Stimulated activated CD8-positive, alpha-beta memory T cell treated with anti-CD3 and anti-CD28 coated beads, Interleukin-7, amount 100 ng/mL, for 1 hour (primary cell): ENCODE results near the gene SDCBP2.

ENCODE experiments used
- DNase-seq, 2 donors: peaks; one replicate each; pipeline ENCODE4 v3.0.0-alpha.2; 2020; ENCODE audit warnings: low read depth in 2 of 2

SDCBP2 gene

DNA sequence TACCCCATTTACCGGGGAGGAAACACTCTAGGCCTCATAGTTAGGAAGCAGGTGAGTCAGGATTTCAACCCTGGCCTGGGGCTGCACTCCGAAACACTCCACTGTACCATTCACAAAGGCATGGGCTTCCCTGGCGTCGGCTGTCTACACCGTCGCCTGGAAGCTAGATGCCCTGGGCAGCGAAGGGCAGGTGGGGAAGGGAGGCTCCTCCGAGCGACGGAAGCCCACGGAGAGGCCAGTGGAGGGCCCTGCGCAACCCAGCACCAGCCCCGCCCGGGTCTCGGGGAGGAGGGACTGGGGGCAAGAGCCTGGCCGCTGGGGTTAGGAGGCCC, 16.1 kb downstream of the SDCBP2 start:
- no peak for DNase-seq

DNA sequence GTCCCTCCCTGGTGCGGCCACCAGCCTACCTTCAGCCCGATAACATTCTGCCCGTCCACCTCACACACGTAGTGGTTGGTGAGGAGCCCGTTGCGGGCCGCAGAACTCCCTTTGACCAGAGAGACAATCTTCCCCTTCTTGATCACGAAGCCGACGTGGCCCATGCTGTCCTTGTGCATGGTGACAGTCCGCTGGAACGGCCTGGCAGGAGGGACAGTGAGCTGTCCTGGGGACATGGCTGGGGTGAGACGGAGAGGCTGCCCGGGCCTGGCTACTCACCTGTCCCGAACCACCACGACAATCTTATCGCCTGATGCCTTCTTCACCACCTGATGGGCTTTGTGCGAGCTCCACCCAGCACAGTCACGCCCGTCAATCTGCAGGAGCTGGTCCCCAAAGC, 16.6 kb downstream of the SDCBP2 start:
- no peak for DNase-seq

DNA sequence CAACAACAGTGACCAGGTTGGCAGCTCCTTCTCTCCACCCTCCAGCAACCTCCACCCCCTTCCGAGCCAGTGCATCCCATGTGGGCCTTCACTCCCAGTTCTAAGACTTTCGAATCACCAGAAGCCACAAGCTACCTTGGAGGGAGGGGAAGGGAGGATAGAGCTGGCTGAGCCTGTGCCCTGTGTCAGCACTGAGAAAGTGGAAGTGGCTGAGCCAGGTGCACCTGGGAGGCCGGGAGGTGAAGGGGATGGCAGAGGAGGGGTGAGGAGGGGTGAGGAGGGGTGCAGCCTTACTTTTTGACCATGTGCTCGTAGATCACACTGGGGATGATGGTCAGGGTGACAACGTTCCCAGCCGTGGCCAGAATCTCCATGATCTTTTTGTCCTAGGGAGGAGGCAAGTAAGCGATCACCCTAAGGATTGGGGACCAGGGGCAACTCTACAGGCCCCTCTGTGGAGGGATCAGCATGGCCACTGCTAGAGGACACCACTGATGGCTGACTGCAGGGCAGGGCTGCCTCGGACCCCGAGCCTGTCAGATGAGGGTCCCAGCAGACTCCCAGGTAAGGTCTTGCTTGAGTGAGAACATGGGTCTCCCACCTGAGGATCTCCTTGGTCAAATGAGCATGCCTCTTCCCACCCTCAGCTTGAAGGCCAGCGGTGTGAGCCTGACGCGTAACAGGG, 18.3 kb downstream of the SDCBP2 start:
- DNase-seq: no peak

DNA sequence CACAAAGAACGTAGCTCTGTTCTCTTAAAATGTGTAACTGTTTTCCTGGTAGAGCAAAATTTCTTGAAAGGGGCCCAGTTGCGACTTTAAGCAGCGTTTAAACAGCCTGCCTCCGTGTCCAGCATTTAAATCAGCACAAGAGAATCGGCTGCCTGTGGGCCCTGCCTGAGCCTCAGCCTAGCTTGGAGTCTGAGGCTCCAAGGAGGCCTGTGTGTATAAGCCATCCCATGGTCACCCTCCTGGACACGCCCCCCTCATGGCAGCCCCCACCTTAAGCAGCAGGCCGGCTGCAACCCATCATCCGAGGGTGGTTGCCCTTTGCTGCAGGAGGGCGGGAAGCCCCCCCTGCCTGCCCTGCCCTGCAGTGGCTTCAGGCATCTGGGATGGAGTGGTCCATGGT, 18.9 kb downstream of the SDCBP2 start:
- DNase-seq: no peak

DNA sequence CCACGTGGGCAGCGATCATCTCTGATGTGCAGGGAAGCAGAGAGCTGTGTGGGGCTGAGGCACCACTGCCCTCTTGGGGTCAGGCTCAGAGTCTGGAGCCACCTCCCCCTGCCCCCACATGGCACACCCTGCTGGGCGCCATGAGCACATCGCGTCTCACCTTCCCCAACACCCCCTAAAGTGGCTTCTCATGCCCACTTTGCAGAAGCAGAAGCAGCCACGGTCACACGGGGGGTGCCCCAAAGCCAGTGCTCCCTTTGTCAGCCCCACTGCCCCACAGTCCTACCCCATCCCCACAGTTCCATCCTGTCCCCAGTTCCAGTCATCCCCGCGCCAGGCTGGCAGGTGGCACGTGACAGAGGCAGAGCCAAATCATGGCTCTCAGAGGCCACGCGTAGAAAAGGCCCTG, 19.5 kb downstream of the SDCBP2 start:
- no peak for DNase-seq

DNA sequence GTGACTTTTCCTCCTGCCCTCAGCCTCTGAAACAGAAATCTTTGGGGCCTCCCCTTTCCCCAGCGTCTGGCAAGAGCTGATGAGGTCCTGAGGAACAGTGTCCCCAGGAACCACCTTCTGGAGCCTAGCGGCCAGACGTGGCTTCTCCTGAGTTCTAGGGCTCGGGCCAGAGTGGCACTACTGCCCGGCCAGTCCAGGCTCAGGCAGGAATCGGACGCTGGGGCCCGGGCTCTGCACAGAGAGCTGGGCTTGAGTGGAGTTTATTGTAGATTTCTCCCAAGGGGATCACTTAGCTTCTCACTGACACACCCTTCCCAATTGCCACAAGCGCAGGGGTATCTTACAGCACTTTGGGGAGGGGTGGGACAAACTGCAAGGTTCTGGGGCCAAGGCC, 20.2 kb downstream of the SDCBP2 start:
- DNase-seq: no peak

DNA sequence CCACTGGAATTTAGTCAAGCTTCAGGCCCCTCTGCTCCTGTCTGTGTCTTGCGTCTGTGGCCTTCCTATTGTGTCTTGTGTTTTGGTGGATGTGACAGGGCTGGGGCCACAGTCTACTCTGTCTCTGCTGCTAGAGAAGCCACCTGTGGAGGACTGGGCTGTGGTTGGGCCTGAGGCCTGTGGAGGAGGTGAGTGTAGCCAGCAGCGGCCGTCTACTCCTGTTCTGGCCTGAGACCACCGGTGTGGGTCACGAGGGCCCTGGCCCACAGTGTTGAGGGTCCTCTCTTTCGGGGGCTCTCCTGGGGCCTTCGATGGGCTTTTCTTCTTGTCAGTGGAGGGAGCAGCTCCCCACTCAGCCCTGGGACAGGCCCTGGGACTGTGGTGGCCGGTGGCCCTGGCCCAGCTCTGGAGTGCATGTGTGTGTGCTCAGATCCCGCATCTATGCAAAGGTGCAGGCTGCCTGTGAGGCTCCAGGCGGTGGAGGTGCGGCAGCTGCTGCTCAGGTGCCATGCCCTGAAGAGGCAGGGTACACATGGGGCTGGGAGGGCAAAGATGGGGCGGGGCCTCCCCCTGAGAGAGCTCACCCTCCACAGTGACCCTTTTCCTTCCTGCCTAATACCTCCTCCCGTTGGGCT, 20.8 kb downstream of the SDCBP2 start:
- DNase-seq: no peak

DNA sequence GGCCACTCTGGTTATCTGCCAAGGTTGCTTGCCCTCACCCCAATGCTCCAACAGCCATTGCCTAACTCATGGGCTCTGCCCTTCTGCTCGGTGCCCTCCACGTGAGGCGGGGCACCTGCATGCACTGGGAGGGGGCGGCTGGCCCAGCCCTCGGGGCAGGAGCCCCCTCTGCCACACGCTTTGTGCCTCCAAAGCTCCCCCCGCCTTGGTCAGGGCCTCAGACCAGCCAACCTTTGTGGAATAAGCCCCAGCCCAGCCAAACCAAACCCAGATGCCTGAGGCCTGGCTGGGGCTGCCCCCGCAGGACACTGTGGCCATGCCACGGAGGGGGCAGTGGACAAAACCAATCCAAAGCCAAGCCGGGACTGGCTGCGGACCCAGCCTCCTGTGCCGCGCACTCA, 21.4 kb downstream of the SDCBP2 start:
- DNase-seq: no peak

DNA sequence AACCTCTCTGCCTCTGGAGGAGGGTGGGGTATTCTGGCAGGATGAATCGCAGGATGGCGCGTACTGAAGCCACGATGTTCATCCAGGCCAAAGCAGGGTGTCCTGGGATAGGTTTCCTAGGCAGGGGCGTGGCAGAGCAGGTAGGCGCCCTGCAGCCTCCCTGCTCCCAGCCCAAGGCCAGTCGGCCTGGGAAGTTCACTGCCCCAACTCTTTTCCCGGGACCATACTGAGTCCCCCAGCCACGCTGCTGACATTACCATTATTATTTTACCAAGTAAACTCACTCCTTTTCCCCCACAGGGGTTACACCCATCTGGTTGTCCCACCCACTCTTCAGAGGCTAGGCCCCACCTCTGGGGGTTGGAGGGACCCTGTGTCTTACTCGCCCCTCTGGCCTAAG, 21.8 kb downstream of the SDCBP2 start:
- DNase-seq: no peak

DNA sequence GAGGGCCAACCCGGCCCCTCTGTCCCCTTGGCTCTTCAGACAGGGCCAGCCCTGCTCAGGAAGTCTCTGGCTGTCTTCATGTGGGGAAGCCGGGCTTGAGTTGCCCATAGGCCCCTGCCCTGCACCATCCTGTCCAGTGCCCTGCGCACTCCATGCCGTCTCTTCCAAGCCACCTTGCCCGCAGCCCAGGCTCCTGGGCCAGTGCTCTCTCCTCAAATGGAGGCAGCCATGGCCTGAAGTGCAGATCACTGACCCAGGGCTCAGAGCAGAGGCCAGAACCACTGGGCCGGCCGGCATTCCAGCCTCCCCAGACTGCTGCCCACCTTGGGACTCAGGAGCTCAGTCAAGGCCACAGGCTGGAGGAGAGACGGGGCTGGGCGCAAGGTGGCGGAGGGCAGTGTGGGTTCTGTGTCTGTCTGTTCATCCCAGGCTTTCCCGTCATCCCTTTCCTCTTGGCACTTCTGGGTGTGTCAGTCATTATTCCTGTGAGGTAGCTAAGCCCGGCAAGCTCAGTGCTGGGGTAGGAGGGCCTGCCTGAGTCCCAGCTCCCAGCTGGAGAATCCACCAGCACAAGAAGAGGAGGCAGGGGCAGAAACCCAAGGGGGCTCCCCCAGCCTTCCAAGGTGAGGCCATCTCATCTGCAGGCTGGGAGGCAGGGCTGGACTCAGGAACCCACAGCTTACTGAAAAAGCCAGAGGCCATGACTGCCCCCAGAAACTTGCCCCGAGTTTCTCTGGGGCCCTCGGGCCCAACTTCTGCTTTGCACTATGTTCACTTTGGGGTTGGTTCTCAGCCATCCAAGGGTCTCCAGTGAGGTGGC, 22.4 kb downstream of the SDCBP2 start:
- DNase-seq: no peak

DNA sequence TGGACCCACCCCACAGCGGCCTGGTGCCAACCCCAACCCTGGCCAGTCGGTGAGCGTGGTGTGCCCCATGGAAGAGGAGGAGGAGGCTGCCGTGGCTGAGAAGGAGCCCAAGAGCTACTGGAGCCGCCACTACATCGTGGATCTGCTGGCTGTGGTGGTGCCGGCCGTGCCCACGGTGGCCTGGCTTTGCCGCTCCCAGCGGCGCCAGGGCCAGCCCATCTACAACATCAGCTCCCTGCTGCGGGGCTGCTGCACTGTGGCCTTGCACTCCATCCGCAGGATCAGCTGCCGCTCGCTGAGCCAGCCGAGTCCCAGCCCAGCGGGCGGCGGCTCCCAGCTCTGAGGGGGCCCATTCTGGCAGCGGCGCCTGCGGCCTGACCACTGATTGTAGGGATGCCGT, 23.2 kb downstream of the SDCBP2 start:
- DNase-seq: no peak

DNA sequence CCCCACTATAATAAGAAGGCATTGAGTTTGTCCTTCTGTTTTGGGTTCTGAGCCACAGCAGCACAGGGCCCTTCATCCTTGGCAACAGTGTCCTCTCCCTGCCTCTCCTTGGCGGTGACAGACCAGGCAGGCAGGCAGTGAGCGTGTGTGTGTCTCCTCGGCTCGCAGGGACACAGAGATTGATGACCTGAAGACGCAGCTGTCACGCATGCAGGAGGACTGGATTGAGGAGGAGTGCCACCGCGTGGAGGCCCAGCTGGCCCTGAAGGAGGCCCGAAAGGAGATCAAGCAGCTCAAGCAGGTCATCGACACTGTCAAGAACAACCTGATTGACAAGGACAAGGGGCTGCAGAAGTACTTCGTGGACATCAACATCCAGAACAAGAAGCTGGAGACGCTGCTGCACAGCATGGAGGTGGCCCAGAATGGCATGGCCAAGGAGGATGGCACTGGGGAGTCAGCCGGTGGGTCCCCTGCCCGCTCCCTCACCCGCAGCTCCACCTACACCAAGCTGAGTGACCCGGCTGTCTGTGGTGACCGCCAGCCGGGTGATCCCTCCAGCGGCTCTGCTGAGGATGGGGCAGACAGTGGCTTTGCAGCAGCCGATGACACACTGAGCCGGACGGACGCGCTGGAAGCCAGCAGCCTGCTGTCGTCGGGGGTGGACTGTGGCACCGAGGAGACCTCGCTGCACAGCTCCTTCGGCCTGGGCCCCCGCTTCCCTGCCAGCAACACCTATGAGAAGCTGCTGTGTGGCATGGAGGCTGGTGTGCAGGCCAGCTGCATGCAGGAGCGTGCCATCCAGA, 24.0 kb downstream of the SDCBP2 start:
- no peak for DNase-seq

DNA sequence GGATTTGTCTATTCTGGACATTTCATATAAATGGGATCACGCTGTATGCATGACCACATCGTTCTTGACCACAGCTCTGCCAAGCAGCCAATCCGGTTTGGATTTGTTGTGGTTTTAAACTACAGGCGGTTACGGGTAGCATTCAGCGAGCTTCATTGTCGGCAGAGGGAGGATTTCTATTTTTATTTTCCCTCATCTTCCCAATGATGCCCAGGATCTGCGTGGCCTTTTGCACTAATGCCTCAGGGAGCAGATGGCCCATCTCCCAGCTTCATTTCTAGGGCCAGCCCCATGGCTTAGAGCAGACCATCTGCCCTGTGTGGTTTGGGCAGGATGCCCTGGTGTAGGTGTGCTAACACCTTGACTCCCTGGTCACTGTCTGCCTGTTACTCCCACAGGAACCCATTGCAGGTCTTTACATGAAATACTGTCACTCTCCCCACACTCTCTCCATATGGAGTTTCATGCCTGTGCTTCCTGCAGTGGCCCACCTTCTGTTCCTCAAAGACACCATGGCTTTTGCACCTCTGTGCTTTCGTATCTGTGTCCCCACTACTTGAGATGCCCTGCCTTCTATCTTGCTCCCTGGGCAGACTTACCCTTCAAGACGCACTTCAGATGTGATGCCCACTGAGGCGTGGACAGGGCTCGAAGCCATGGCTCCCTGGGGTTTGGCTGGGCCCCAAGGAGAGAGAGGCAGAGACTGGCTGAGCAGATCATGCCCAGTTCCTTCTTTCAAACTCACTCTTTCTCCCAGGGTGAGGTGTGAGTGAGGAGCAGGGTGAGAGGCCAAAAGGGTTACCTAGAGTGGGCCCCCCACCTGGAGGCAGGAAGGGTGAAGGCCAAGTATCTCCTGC, 26.0 kb downstream of the SDCBP2 start:
- no peak for DNase-seq

DNA sequence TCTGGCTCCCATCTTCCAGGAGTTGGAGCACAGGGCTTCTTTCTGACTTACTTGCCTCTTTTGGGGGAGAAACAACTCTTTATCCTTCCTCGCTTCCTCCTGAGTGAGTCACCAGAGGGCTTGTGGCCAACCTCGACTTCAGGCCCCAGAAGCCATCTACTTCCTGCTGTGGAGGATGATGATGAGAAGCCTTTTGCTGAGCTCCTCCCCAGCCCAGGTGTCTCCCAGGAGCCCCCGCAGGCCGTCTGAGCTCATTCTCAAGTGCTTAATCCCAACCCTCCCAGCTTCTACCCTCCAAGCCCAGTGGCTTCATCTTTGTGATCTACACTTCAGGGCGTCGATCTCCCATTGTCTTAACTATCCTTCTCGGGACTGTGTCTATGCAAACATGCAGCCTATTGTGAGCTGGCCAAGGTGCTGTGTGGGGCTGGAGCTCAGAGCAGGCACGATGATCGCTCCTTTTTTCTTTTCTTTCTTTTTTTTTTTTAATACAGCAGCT, 27.9 kb downstream of the SDCBP2 start:
- peak; percentile 7 to 32 for DNase-seq

DNA sequence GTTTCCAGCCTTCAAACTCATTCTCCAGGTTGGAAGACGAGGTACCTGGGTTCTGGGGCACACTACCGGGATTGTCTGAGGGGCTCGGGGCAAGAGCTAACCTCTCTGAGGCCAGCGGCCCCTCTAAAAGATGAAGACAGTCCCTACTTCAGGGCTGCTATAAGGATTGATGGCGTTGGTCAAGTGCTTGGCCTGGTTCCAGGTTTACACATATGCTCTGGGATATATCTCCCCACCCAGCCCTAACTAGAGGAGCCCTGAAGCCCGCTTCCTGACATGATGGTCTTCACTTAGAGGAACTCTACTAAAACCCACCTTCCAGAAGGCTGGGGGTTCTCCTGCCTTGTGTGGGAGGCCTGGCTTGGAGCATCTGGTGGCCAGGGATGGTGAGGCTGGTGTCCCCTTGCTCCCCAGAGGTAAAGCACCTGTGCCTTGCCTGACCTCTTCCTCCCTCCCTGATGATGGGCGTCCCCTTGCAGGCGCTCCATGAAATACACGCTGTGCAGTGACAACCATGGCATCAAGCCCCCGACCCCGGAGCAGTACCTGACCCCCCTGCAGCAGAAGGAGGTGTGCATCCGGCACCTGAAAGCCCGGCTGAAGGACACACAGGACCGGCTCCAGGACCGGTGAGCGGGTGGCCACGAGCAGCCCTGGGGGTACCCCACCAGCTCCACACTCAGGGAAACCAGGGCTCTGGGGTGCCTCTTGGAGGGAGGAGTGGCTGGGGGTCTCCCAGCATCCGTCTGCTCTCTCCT, 28.7 kb downstream of the SDCBP2 start:
- no peak for DNase-seq

DNA sequence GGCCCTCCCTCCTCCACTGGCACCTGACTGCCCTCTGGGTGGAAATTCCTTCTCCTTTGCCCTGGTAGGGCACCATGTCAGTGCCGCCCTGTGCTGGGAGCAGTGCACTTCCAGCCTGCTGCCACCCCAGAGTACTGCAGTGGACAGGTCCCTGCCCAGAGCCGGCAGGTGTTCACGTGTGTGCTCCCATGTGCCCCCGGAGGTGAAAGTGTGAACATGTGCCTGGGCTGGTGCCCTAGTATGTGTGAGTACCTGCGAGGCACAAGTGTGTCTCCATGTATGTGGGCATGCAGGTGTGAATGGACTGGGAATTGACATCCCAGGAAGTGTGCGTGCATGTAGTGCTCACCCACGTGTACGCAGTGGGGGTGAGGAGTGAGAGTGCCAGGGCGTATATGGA, 29.4 kb downstream of the SDCBP2 start:
- peak in 1 of 2 donors; percentile 7 for DNase-seq

DNA sequence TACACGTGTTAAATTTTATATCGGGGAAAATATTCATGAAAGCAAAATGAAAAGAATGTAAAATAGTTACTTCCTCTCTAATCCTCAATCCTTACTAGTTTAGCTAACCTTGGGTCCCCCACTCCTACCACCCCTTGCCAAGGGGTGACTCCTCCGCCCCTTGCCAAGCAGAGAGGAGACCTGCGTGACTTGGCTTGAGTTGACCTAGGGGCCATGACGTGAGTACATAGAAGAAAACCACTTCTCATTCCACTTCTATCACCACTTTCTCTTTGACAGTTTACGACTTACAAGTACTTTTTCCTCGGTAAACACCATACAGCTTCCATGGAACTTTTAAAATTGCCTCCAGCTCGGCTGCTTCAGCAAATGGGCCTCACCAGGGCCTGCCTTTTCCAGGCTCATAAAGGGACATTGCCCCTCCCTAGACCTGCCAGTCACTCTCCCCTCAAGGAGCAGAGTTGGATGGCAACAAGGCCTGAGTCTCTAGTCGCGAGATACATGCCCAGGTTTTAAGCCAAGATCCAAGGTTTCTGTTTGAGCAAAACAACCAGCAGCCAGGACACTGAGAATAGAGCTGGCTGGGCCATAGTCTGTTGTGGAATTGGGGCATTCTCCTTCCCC, 29.9 kb downstream of the SDCBP2 start:
- DNase-seq: no peak

DNA sequence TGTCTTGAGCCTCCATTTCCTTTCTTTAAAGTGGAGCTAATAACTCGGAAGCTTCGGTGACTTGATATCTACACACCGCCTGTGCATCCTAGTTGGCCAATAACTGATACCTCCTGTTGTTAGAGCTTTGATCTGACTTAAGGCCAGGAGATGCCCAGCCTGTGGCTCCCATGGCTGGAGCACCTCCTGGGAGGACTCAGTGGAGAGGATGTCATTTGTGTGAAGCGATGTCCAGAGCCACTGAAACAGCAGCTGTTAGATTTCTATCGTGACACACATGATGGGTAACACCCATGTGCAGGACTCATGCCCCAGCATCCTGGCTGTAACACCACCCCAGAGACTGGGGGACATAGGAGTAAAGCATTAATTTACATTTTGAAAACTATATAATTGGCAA, 30.8 kb downstream of the SDCBP2 start:
- no peak for DNase-seq

DNA sequence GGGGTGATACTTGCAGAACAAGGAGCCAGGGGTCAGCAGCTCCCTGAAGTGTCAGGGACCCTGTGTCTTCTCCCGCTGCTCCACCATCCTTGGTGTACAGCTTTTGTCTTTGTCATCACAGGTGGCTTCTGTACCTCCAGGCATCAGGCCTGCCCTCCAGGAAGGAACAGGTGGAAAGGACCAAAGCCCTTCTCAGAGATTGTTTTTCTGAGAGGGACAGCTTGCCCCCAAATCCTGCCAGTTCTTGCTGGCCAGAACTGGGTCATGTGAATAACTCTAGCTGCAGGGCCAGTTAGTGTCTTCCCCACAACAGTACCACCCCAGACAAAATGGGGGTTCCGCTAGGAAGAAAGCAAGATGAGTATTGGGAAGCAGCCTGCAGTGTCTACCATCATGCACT, 31.5 kb downstream of the SDCBP2 start:
- DNase-seq: no peak

DNA sequence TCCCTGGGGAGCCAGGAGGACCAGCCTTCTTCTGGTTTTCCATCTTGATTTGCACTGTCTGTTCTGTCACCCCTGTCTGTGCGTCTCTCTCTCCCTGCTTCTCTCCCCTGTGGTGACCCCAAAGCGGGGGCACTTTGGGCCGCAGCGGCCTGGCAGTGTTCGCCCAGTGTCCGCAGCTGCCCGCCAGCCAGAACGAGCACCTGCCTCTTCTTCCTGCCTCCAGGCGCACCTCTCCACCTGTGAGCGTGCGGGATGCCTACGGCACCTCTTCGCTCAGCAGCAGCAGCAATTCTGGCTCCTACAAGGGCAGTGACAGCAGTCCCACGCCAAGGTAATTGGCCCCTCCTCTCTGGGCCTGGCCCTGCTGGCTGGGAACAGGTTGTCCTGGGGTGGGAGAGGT, 32.0 kb downstream of the SDCBP2 start:
- DNase-seq: no peak
